GM19328 (cell line): ENCODE results near the gene KAT6B.
"Not testable (repeated sequence)": the region's sequence is repeated elsewhere in the genome, so short reads cannot be mapped to it uniquely, and the experiment has no call there.

Experiments used
- ATAC-seq: cut with Tn5 transposase; IDR thresholded peaks from one replicate; pipeline ENCODE4 v1.9.1; 2021; ENCODE audit warnings: mild to moderate bottlenecking, moderate library complexity; ENCODE audit not compliant: unreplicated experiment

KAT6B gene

DNA sequence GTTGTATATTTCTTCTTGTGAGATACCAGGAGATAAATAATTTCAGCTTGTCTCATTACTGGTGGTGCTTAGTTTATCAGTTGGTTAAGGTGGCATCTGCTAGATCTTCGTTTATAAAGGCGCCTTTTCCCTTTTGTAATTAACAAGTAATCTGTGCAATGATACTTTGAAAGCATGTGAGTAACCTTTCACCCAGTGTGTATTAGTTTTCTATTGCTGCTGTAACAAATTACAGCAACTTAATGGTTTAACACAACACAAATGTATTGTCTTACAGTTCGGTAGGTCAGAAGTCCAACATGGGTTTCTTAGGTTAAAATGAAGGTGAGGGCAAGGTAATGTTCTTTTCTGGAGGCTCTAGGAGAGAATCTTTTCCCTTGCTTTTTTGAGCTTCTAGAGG, 30.5 kb downstream of the KAT6B start:
- no peak for ATAC-seq

DNA sequence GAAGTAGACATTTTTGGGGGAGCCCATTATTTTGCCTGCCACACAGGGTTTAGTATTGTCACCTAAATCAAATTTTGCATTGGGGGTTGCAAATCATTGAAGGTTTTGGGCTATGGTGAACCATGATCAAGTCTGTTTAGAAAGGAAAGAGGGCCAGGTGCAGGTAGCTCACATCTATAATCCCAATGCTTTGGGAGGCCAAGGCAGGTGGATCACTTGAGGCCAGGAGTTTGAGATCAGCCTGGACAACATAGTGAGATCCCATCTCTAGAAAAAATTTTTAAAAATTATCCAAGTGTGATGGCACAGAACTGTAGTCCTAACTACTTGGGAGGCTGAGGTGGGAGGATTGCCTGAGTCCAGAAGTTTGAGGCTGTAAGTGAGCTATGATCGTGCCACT, 31.2 kb downstream of the KAT6B start:
- no peak for ATAC-seq

DNA sequence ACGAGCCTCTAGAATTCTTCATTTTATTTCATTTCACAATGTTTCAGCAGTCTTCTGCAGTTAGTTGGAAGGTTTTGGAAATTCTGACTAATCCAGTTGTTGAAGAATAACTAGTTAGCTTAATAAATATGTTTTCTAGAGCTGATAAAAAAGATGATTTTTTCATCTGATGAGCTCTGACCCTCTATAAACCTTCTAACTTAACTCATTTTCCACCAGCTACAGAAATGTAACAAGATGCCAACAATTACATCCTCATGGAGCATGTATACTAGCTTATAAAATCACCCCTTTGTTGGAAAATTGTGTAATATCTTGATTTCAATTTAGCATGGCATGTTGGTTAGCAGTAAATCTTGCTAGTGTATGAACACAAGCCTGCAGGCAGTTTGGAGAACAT, 33.1 kb downstream of the KAT6B start:
- ATAC-seq, result no peak

DNA sequence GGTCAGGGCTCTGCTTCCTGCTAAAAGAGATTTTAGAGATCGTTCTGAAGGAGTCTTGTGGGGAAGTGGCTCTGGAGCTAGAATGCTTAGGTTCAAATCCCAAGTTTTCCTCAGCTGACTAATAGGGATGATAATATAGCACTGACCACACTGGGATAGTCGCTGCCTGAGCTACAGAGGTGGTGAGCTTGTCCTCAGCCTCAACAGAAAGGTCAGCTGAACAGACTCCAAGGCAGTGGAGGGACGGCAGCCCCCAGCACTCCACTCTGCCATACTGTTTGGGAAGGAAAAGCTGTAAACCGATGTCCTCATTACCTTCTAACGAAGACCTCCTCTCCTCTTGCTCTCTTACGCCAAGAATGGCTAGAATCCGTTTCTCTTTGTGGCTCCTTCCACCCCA, 36.2 kb downstream of the KAT6B start:
- no peak for ATAC-seq

DNA sequence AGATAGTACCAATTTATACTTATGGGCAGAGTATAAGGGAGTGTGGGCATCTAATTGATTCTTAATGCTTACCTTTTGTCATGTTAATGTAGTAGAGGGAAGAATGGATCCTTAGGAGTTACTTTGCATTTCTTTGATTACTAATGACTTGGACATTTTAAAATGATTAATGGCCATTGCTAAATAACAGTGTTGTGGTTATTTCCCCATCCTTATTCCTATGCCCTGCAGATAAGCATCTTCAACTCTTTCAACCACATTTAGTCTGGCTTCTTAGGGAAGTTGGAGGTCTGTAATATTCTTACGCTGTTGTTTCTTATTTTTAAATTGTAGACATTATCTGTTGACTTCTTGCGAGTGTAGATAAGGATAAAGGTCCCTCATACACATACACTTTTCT, 37.2 kb downstream of the KAT6B start:
- ATAC-seq, result no peak

DNA sequence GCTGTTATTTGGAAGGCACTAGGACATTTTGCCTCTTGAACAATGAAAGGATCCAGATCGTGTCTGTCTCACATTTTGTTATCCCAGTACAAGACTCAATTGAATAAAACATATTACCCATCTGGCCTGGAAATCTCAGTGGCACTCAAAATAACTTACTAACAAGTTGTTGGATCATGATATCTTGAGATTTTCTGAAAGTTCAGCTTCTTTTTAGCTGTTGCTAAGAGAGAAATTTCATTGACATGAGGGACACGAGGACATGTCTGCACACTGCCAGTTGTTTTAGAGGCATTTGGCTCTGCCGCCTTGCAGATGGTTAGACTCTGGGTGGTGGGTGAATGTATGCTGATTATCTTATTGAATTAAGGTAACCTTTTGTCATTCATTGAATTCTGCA, 41.0 kb downstream of the KAT6B start:
- no peak for ATAC-seq

DNA sequence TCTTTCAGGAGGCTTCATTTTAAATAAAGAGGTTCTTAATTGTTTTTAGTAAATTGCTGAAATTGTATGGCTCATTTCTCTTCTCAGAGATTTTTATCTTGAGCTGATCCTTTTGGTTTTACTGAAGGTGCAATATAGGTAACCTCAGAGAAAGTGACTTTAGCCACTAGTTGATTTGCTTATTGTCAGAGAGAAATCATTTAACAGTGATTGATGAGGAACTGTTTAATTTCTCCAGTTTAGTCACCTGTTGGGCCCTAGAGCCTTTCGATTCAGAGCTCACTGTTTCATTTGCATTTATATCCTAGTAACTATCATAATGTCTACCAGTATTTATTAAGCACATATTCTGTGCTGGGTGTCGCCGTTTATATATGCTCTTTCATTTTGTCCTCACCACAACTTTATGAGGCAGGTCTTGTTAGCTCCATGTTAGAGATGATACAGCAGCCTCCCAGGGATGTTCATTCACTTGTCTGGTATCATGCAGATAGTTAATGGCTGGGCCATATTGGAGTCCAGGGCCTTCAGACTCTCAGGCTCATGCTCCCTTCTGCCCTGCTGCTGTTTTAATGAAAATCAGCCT, 42.1 kb downstream of the KAT6B start:
- ATAC-seq, result no peak

DNA sequence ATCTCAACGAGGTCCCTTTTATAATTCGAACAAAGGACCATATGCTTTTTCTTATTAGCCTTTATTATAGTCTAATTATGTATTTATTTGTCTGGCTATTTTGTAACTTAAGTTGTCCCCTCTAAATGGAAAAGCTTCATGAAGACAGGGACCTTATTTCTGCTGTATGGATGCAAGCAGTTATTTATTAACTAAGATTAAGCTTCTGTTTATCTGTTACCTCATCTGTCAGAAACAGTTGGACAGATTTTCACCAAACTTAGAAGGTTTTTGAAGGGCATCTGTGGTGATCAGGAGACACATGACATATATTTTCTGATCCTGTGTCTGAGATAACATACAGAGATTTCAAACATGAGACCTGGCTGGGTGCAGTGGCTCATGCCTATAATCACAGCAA, 43.2 kb downstream of the KAT6B start:
- no peak for ATAC-seq

DNA sequence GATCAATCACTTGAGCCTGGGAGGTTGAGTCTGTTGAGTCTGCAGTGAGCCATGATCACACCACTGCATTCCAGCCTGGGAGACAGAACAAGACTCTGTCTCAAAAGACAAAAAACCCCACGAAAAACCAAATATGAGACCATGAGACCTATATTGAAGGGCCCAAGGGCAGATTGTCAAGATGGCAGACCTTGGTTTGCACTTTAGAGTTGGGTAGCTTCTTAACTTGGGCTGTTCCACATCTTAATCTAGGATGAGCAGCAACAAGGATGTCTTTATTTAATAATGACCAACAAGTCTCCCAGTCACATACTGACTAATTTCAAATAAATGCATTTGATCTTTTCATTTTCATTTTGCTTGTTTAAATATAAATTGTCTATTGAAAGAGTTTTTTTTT, 43.8 kb downstream of the KAT6B start:
- ATAC-seq, result no peak

DNA sequence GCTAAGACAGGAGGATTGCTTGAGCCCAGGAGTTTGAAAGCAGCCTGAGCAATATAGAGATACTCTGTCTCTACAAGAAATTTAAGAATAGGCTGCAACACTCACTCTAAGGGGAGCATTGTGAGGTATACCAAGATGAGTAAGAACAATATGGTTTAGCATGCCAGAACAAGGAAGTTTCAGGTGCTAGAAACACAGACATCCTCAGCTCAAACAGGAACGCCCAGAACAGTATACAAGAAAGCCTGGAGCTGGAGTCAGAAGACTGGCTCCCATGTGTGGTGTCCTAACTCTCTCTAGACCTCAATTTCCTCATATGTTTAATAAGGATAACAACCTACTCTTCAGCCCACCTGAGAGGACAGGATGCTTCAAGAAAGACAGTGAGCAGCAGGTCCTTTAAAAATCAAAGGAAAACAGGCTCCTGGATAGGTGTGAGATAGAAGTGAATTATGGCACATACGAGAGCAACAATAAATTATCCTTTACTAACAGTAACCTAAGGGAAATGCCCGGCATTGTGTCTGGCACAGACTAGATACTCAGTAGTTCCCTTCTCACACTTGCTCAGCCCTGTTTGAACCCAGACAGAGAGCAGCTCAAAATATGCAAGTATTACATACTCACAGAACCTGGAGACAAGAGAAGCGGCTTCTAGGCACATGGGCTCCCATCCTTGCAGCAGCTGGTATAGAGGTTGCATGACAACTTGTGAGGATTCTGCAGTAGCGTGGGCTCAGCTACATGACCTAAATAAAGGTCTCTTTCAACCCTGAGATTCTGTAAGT, 45.4 kb downstream of the KAT6B start:
- ATAC-seq, result peak; percentile 79

DNA sequence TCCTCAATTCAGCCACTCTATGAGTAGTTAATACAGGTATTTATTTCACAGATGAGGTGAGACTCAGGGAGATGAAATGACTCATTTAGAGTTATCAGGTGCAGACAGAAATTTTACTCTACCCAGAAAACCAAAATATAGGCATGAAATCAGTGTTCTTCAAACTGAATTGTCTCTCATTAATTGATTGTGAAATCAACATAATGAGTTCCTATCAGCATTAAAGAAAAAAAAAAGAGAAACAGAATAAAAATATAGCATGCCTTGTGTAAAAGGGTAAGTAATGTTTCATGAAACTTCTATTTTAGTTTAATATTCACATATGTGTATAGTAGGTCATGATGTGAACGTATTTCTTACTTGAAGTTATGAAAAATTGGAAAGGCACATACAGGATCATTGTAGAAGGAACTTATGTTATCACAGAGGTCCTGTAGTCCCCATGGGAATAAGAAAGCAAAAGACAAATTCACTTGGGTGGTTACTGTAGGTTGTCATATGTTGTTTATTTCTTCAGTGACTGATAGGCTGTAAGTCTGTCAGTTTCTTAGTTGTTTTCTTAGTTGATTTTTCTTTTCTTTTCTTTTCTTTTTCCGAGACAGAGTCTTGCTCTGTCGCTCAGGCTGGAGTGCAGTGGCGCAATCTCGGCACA, 47.5 kb downstream of the KAT6B start:
- ATAC-seq, result no peak

DNA sequence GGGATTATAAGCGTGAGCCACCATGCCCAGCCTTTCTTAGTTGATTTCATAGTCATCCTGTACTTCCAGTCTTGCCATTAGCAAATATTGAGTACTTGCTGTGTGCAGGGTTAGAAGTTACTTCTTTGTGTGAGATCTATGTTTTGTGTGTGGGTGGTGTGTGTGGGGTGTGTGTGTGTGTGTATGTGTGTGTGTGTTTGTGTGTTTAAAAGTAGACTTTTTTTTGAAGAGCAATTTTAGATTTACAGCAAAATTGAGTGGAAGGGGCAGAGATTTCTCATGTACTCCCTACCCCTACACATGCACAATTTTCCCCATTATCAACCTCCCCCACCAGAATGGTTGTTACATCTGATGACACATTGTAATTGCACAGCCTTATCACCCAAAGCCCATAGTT, 48.2 kb downstream of the KAT6B start:
- no peak for ATAC-seq

DNA sequence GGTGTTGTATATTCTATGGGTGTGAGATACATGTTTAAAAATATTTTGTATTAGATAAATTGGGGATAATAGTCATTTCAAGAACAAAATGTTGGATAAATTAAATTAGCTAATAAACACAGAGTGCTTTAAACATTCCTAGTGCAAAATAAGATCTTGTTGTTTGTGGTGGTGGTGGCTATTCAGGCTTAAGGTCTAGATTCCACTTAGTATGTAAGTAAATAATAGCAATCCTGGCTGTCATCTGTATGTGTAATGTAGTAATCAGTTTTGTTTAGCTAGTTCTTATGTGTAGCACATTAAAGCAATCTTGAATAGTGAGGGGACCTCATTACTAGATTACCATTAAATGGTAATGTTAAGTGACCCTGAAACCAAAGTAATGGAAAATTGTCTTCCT, 48.7 kb downstream of the KAT6B start:
- ATAC-seq, result no peak

DNA sequence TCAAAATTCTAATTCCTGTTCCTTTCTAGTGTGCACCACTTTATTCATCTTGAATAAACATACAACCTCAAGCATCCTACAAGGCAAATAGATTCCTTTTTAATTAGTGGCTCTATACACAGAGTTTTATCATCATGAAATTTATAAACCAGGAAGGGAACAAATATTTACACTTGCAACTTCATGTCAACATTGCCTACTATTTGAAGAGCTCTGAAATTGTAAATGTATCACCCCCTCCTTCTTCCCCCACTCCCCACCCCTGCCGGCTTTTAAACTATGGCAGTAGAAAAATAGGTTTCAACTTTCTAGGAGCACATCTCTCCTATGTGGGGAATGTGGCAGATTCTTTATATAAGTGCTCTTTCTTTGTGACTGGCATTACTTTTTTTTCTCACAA, 49.6 kb downstream of the KAT6B start:
- no peak for ATAC-seq

DNA sequence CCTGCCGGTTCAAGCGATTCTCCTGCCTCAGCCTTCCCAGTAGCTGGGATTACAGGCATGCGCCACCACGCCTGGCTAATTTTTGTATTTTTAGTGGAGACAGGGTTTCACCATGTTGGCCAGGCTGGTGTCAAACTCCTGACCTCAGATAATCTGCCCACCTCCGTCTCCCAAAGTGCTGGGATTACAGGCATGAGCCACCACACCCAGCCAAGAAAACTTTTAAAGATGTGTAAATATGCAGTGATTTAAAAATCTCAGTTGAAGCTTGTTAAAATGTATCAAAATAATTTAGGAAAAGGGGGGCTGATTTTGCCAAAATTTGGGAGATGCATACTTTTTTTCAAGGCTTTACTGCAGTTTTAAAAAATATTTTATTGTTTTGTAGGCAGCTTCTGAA, 50.7 kb downstream of the KAT6B start:
- not testable (repeated sequence) for ATAC-seq

DNA sequence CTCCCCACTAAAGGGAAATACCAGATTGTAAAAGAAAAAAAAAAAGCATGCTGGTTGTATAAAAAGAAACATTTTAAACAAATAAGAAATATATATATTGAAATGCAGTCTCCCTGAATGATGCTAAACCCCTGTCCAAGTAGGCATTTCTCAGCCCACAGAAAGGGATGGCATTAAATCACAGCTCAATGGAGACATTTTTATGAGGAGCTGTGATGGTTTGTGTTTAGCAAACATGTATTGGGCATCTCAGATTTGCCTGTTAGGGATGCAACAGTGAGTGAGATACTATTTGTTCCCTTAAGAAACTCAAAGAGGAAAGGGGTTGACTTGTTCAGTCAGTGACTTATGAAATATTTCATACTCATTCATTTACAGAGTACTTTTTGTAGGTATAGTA, 51.5 kb downstream of the KAT6B start:
- no peak for ATAC-seq

DNA sequence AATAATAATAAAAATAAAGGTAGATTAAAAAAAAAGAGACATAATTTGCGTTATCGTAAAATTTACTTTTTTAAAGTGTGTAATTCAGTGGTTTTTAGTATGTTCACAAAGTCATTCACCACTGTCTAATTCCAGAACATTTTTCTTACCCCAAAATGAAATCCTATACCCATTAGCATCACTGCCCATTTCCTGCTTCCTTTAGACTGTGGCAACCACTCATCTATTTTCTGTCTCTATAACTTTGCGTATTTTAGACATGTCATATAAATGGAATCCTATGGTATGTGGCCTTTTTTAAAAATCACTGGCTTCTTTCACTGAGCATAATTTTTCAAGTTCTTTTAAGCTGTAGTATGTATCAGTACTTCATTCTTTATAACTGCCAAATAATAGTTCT, 53.6 kb downstream of the KAT6B start:
- no peak for ATAC-seq

DNA sequence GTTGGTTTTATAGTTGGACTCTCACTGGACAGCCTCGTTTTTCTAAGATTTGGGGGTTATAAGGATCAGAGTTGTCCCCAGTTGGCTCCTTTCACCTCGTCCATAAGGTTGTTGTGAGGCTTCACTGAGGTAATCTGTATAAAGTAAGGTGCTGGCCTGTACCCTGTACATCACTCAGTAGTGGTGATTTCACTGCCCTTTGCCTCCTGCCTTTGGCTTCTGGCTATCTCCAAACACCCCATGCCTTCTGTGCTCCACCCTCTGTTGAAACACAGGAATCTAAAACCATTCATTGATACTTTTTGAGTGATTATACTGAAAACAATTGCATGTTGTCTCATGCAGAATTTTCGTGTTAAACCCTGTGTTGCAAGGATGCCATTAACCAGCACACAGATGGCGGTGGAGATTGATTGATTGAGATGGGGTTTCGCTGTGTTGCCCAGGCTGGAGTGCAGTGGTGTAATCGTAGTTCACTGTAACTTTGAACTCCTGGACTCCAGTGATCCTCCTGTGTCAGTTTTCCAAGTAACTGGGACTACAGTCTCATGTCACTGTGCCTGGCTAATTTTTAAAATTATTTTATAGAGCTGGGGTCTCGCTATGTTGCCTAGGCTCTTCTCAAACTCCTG, 55.0 kb downstream of the KAT6B start:
- no peak for ATAC-seq

DNA sequence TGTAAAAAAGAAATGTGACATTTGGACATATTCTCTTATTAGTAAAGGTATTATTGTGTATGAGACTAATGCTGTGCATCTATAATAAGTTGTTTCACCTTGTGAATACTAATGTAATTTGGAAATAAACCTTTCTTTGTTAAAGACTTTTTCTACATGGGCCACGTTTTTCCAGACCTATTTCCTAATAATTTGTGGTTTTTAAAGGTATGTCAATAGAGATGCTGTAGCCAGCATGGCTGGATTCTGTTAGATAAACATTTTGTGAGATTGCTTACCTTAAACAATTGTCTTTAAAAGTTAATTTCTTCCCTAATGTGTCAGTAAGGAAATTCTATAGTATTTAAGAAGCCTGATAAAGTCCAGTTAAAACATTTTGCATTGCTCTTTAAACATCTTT, 56.0 kb downstream of the KAT6B start:
- ATAC-seq, result no peak

DNA sequence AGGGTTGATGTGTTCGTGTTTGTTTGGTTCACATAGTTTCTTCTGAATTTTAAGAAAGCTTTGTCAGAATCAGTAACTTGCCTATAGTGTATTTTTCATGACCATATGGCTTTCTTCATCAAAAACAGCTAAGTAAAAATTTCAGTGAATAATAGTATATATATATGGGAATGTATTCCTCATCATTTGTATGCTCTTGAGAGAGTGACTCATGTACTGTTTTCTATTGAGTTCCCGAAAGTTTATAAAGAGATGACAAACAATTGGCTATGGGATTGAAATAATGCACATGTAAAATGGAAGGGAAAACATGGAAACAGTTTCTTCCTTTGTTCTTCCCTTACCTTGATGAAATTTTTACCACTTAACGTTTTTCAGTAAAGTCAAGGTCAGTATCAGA, 56.4 kb downstream of the KAT6B start:
- ATAC-seq, result no peak

DNA sequence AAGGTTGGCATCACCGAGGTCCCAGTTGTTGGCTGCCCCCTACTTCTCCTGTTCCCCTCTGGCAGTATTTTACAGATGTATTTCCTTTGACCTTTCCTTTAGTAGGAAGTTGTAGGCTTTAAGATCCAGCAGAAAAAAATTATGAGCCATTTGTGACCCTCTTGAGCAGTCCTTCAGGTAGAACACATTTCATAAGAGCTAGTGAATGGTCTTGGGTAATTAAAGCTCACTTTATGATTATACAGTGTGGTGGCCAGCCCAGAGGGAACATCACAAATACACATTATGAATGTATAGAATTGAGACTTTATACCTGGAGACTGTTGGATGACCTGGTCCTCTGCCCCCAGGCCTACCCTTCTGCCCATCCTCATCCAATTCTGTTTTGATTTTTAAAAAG, 57.0 kb downstream of the KAT6B start:
- ATAC-seq, result no peak
